CD4-positive, alpha-beta T cell treated with Interleukin-10 for 1 hour (primary cell): ENCODE results near the gene BACH2.

Experiments used
- DNase-seq: peaks from one replicate; pipeline ENCODE4 v3.0.0-alpha.2; 2020

The BACH2 gene

DNA sequence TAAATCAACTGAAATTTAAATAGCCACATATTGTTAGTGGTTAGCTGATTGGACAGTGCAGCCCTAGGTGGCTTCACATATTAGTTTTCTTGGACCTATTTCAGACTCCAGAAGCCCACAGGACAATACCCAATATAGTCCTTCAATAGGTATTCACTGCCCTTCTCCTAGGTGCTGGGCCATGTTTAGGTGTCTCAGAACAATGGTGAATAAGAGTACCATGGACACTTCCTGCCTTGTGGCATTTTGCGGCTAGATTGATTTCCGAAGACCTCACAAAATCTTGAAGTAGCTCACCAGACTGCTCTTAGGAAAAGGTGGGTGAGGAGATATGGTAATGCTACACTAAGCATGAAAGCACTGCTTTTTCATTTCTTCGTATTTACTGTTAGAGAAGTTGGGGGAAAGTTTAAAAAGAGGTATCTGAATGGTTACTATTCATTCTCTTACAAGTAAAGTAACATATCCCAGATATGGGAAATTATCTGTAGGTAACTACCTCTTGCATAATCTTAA is 203.0 kb downstream of the BACH2 start:
- DNase-seq, result no peak

DNA sequence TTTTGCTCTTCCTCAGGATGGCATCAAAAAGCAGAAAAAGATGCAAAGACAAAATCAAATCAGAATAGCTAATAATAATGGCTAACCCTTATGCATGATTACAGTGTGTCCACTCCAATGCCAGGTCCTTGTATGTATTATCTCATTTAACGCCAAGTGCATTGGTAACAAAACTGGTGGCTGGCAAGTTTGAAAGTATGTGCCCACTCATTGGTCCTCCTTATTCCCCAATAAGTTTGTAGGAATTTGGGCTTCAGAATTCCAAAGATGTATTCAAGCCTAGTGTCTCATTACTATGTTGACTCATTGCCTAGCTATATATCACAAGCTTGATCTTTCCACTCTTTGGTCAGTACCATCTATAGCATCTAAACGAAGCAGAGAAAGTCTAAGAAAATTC is 205.8 kb downstream of the BACH2 start:
- no peak for DNase-seq

DNA sequence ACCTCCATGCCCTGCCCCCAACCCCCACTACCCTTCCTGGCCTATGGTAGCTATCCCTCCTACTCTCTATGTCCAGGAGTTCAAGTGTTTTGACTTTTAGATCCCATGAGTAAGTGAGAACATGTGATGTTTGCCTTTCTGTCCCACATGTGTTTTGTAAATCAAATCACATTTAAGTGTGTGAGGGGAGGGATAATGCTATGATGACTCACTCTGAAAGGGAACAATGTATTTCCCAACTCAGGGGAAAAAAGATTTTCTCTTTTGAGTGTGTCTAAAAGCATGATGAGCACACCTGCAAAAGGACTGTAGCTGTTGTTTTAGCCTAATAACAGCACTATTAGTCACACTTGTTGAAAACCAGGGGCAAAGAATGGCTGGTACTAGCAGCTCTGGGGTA is 208.6 kb downstream of the BACH2 start:
- DNase-seq, result no peak

DNA sequence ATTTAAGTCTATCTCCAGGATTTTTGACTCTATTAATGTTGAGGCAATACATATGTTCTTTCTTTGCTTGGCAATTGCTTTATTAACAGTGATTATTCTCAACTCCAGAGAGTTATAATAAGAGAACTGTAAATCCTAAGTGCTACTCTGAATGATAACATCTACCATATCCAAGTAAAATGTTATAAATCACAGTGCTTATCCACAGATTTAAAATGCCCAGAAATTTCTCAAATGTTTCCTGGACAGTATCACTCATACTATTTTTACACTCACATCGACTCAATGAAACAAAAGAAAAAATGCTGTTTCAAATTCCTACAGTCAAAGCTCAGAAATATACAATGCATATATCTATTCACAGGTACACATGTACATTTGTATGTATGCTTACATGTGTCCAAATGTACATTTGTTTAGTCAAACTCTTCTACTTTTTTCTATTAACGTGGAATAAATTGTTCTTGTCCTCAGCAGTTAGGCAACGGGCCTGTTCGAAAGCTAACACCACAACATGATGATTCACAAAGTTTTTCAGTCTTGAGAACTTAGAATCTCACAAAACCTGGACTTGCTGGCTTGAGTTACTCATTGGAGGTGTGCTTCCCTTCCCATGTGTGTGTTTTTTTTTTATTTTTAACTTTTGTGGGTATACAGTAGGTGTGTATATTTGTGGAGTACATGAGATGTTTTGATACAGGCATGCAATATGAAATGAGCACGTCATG is 209.4 kb downstream of the BACH2 start:
- DNase-seq, result no peak

DNA sequence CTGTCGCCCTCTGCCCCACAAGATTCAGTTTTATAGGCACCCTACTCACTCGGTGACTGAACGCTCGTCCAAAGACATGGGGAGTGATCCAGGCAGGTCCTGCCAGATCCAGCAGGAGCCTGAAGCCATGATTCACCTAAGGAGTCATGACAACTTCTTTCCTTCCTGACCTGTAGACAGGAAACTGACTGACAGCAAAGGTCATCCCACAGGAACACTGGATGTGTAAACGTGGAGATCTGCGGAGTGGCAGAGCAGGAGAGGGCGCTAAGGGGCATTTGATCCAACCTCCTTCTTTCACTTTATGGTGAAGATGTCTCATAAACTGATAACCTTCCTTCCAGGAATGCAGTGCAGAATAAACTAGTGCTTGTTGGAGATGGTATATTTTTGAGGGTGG is 210.1 kb downstream of the BACH2 start:
- DNase-seq, result no peak

DNA sequence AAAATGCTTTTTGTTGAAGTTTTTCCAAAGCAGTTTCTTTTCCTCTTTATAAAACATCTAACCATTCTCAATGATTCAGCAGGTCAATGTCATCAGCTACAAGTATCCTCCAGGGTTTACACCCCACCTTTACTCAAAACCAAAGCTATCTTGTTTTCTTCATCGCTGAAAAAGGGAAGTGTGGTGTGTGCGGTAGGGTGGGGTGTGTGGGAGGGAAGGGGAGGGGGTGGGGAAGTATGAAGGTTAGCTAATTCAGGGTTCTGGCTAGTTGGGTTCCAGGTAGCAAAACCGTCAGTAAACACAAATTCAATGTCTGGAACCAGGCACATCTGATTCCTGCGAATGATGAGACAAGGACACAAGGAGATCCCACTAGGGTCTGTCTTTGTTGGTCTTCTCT is 212.8 kb downstream of the BACH2 start:
- peak; percentile 63 for DNase-seq

DNA sequence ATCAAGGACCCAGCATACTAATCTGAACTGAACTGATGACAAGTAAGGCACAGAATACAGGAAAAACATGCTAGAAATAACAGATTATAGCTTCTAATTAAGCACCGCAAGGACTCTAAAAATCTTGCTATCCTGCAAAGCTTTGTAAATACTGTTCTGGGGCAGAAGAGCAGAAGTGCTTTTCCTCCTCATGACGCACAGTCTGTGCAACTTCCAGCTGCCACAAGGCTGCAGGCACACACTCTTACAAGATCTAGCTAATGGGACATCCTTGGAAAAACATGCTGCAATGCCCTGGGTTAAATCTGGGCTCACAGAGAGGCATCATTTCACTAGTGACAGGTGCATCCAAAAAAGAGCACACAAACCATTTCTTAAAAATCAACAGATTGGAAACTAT is 213.8 kb downstream of the BACH2 start:
- no peak for DNase-seq

DNA sequence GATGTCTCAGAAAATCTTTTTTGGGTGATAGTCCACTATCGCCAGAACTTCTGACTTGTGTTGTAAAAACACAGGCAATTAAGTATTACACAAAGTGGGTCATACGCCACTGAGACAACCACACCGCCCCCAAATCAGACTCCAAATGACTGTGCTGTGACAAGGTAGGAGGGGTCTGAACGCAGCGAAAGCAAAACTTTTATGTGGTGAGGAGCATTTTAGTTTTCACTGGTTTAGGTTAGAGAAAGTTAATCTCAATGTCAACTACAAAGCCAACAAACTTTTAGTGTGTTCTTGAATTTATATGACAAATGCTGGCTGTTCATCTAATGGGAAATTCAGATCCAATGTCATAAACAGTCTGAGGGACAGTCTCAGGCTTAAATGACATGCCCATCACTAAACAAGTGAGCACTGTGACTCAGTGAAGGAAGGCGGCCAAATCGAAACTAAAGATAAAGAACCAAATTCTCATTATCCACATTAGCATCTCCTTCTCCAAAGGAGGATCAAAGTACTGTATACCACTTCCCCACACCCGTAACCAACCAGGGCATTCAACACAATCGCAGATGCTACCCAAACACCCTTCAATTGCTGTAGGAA is 215.7 kb downstream of the BACH2 start:
- DNase-seq, result peak; percentile 70

DNA sequence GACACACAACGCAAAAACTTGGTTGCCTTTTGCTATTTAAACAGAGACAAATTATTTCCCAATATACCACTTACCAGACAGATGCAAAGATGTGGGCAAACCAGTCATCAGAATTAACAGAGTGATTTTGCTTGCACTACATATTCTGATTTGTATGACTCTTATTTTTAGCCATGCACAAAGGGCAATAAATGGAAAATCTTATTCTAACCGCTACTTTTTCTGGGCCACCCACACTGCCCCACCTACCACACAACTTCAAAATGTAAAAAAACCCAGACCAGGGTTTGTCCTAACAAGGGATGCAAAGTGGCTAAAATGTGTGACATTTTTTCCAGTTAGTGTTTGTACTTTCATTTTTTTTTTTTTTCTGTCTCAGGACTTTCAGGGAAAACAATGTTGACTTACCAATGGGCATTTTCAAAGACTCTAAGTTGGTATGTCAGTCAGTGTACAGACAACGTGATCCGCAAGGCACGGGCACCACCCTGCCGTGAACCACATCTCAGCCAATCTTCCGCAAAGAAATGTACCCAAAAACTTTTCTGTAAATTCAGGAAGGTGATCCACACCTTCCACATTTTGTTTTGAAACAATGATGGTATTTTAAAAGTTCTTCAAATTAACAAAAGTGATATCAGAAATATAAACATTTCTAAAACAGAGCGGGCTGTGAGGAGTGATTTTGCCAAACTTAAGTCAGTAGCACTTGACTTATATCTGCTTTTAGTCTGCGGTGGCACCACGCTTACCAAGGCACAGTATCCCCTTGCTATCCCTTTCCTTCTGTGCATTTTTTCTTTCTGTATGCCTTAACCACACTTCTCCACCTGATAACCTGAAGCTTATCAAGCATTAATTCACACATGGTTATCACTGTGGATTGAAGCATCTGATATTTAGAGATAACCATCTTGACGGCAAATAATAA is 216.8 kb downstream of the BACH2 start:
- DNase-seq, result peak; percentile 16

DNA sequence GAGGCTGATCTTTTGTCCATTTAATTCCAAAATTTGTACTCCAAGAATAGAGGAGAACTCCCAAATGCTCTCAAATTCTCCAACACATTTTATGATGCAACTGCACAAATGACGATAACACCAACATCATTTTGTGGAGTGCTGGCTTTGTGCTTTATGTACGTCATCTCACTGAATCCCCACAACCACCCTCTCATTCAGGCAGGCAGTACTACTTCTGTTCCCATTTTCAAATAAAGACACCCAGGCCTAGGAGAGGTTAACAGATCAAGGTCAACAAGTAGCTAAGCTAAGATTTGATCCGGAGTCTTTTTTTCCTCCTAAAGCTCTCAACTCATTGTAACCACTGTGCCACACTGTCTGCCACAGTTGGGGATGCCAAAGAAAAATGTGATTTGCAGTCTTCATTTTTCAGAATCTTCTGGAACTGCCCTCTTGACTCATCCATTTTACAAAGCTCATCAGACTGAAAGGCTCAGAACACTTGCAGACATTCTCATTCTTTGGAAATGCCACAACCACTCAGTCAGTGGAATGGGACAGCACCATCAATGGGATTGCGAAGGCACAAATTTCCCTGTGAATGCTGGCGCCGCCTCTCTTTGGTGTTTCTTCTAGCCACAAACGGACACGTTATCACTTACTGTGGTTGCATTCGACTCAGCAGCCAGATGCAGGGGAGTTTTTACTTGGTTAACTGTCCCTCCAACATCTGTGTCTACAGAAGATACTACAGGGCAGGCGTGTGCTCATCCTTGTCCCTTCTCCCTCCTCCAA is 217.9 kb downstream of the BACH2 start:
- DNase-seq, result peak; percentile 37

DNA sequence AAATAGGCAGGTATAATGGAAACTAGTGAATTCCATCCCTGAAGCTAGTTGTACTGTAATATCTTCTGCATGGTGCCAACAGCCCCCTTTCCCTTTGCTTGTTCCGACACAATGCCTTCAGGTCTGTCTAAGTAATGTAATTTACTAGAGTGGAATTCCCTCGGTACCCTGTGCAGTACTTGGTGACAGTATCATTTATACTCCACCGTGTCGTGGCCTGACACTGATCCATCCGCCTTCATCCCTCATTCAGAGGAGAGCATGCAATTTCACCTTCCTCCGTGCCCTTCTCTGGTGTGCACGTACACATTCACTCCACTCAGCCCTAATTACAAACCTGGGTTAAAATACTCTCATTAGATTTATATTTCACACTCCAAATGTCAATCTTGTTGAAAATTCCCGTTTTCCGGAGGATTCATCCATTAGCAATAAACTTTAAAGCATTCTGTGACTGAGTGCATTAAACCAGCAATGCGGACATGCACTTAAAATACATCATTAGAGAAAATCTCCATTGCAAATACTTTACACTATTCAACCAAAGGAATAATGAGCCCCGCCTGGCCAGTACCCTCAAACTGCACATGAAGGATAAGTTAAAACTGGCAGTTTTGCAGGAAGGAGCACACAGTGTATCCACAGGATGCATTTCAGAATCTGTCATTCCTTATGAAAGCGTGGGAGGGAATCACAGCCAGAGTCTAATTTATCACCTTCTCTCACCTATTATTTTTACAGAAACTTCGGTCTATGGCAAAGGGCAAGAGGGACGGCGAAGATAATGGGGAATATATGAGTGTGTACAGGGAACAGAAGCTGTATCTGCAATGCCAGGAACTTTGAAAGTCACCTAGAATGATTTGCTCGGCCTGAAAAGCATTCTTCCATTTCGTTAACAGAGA is 219.9 kb downstream of the BACH2 start:
- no peak for DNase-seq

DNA sequence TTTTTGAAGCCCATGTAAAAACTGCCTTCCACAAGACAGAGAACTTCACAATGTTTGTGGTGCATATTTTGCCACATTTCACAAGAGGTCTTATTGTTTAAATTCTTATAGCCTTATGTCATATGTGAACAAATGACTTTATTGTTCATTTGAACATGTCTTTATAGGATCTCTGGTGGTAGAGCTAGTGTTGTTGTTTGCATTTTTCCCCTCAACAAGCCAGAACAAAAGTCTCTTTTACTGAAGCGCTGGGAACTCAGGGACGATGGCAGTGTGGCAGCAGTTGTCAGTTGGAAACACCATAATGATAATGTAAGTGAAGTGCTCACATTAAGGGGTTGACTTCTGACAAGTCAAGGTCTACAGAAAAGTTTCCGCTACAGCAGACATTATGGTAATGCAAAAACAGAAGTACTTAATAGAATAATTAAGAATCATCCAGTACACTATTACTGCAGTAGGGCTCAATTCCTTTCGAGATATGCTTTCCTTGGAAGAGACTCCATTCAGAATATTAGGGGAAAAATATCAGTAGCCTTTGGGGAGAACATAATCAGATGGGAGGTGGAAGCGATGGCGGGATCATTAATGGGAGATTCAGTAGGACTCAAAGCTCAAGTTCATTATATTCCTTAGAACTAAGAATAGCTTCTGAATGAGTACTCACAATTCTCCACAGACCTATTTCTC is 222.3 kb downstream of the BACH2 start:
- no peak for DNase-seq

DNA sequence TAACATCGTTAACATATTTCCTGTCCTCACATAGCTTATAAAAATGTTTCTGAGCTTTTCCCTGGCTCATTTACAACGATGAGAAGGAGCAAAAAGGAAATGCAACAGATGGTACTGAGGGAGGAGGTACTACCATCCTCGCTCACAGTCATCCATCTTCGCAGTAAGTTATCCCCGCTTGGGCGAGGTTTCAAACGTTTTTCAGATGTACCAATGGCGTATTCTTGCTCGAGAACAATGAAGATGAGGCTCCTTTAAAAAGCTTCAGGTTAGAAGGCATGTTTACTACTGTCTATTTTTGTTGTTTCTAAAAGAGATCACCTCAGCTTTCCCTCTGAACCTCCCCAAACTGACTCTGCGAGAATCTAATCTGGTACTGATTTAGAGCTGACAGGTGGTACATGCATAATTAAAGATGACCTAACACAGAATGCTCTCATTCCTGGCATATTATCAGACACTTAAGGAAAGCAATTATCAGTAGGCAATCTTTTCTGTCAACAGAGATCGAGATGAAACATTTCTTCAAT is 223.6 kb downstream of the BACH2 start:
- no peak for DNase-seq

DNA sequence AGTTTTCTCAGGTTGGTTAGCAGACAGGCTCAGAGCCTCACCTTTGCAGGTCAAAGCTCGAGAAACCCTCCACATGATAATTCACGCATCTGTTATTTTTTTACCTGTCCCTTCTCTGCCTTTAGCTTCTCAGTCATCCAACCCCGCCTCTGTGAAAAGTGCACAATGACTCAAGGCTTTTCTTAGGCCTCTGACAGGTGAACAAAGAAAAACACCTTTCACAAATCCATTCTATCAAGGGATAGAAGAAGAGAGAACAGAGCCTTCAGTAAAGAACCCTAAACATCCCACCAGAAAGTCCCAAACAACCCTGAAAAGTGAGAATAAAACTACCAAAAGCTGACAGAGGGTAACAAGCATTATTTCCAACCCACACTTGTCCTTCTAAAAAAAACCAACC is 224.1 kb downstream of the BACH2 start:
- DNase-seq, result no peak

DNA sequence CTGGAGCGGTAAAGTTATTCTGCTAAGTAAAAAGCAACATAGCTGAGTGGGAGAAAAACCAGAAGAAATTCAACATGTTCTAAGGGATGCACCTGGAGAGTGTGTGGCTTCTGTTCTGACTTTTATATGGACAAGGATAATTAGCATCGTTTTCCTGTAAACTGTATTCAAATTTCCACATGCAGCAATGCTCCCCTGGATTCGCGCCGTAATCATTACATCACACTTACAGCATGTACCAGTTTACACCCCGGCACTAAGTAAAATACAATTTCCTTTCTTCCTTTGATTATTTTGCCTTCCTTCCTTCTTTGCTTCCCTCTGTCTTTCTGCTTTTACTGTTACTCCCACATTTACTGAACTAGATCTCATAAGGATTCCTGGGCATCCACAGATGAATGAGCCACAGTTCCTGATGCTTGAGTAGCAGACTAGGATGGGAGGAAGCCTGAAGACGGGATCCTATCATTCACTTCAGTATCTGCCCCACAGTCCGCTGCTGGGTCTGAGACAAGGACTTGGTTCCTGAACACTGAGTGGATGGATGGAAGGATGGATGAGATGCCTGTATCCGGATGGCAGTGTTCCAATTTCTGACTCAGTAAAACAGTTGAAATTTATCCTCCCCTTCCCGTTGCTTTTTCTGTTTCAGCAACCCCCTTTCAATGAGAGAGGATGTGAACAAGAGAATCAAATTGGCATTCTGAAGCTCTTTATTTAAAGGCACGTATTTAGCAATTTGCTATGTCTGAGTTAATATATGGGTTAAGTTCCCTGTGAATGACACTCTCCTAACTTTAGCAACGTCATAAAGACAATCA is 227.7 kb downstream of the BACH2 start:
- no peak for DNase-seq

DNA sequence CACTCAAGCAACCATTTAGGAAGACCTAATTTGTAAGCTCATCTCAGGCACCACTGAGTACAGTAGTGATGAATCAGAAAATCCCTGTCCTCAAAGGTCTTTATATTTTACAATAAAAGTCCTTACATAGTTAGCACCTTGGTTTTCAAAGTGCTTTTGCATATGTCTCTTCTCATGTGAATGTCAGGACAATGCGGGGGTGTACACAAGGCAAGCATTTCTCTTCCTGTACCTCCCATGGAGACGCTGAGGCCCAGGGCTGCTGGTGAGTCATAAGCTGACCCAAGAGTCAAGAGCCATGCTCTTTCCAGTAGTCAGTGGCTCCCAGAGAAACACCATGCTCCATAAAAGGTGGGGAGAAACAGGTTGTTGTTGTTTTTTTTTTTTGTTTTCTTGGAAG is 228.4 kb downstream of the BACH2 start:
- DNase-seq, result no peak

DNA sequence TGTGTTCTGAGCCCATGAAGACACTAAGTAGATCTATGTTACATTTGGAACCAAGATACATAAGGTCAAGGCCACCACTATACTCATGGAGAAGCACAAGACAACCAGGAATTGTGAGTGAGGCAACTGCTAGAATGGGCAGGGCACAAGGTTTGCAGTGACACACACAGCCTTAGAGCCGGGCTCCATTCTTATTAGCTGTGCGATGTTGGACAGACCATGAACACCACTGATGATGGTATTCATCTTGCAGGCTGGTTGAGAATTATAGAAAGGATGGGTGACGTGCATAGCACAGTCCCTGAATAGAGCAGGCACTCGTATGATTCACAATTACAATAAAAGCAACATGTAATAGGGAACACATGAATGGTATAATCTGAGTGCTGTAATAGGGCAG is 229.9 kb downstream of the BACH2 start:
- DNase-seq, result no peak

DNA sequence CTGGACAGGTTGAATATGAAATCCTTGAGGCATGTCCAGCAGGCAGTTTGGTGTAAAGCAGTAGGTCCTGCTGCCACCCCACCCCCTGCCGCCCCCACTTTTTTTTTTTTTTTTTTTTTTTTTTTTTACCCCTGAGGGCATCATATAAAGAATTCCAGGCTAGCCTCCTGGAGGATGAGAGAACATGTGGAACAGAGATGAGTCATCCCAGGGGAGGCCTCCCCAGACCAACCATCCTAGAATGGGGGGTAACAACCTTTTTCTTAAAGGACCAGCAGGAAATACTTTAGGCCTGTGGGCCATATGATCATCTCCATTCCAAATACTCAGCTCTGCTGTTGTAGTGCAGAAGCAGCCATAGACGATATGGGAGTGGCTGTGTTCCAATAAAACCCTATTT is 231.5 kb downstream of the BACH2 start:
- no peak for DNase-seq

DNA sequence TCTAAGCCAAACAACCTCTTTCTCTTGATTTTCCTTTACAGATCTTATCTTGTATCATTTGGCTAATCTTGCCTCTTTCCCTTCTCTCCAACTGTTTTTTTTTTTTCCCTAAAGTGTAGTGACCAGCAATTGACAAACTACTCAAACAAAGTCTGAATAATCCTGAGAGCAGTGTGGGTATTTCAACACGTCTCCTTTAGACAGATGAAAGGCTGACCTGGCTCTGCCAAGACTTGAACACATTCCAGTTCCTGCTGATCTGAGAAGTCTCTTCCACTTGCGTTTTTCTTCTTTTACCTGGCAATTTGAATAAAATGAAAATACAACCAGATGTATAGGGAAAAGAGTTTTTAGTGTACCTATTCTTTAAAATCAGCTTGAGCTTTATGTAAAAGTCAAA is 234.0 kb downstream of the BACH2 start:
- no peak for DNase-seq

DNA sequence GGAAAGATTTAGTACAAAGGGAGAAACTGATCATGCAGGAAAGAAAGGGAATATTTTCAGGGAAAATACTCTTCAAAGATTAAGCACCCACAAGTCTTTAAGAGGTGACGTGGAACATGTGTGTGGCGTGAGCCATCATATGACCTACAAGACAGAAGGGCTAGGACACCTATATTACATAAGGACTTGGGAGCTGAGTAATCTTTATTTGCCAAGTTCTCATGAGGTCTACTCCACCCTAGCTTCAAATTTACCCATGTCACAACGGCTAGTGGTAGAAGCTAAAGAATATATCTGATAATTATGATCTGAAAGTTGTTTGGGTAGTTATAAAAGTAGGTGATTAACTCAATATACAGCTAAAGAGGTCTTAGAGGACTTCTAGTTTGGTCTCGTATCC is 234.6 kb downstream of the BACH2 start:
- no peak for DNase-seq
